Muscle of arm (tissue), 12 donors: ENCODE measurements around the gene CRABP2. TPM values are rescaled to one million over a fixed set of nuclear protein-coding genes. Genes with fewer than 3 reads are reported as not detected.

ENCODE experiments used
- DNase-seq: peaks from one replicate; pipeline ENCODE4 v3.0.0-alpha.2; 2013
- polyA plus RNA-seq, 12 donors: library from polyadenylated mRNA; unstranded; fragments of 120-200 nt; gene quantifications; one replicate each; pipeline ENCODE4 v1.2.1, GENCODE V29; 2013; ENCODE audit not compliant: insufficient read length in 12 of 12

CRABP2 gene
- polyA plus RNA-seq, 12 donors, result 230 to 919 (median 293) TPM

DNA sequence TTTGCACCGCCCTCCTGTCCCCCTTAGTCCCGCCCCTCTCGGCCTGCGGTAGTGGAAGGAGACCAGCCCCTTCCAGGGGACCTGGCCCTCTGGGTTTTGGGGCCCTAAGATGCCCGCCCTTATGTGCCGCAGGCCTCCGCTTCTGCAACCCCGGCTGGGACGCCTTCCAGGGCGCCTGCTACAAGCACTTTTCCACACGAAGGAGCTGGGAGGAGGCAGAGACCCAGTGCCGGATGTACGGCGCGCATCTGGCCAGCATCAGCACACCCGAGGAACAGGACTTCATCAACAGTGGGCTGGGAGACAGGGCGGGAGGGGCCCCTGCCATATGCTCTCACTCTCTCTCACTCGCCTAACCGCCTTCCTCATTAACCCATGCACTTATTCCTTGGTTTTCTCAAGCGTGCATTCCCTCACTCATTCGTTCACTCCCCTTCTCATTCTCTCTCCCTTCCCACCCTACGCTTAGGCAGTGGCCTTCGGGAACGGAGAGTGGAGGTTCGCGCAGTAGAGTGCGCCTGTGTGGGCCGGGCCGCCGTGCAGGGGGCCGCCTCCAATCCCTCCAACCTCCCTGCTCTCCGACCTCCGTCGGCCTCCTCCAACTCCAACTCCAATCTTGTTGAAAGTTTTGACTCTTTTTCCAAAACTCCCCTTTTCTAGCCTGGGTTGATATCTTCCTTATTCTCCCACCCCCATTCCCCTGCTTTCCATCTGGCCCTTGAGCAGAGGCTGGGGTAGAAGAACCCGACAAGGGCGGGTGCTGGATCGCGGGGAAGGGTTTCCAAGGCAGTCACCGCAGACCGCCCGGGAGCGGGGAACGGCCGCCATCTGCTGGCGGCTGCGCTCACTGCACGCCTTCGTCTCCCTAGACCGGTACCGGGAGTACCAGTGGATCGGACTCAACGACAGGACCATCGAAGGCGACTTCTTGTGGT, 48.3 kb downstream of the CRABP2 start:
- DNase-seq, result peak; percentile 77

DNA sequence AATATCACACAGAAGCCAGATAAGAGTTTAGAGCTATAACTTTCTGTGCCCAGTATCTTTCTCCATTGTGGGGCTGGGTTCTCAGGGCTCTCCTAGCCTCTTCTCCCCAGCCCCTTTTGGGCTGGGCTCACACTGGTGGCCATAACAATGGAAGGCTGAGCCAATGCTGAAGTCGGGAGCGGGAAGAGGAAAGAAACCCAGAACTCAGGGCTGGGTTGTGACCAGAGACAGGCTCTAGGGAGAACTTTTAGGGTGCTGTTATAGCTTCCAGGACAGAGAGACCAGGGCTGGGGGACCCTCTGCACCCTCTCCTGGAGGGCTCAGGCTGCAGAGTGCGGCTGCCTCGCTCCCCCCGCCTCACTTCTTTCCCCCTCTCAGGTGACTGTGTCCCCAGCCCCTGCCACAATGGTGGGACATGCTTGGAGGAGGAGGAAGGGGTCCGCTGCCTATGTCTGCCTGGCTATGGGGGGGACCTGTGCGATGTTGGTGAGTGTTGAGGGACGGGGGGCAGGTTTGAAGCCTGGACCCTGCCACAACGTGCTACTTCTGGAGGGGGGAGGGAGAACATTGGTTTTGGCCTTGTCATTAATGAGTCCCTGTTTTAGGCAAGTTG, 49.4 kb downstream of the CRABP2 start:
- no peak for DNase-seq

DNA sequence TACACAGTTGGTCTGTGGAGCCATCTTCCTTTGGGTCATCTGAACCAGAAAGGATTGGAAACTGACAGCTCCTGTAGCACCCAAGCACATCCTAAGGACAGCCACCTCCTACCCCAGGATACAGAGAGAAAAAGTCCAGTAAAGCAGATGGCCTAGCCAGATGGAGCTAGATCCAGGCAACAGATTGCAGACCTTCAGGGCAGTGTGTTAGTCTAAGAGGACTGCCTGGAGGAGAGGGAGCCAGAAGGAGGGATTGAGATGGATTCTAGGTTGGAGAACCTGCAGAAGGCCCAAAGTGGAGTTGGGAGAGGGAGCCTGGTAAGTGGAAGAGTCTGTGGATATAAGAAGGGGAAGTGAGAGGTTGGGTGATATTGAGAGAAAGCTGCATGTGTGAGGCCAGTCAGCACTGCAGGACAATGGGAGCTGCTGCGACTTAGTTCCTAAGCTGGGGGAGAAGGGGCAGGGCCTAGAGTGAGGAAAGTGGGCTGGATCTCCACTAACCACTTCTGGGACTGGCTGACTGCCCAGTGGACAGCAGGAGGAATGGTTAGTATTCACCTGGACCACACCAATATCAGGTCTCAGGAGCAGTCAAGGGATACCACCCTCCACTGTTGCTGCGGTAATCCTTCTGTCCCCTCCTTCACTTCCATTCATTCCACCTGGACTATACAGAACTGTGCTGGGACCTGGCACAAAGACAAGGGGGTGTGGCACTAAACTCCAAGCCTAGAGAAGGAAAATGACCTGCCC, 50.1 kb downstream of the CRABP2 start:
- DNase-seq, result no peak

DNA sequence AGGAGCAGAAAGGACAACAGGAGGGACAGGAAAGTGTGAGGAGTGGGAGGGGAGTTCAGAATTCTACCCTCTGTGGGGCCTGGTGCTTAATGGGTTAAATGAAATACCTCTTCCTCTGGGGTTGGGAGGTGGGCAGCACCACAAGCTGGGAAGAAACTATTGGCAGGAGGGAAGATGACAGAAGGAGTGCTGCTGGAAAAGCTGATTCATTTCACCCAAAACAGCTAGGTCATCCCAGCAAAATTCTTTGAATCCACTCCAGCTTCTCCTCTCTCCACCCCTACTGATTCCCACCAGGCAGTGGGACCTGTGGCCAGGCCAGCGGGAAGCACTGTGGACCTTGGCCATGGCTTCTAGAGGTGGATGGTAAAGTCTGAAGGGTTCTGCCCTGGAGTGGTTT, 50.7 kb downstream of the CRABP2 start:
- DNase-seq, result no peak

DNA sequence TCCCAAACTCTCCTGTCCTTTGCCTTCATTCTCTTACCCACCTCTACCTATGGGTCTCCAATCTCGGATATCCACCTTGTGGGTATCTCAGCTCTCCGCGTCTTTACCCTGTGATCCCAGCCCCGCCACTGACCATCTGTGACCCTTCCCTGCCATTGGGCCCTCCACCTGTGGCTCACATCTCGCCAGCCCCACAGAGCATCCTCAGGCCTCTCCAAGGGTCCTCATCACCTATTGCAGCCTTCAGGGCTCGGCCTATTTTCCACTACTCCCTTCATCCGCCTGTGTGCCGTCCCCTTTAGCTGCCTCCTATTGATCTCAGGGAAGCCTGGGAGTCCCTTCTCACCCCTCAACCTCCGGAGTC, 52.4 kb downstream of the CRABP2 start:
- no peak for DNase-seq

DNA sequence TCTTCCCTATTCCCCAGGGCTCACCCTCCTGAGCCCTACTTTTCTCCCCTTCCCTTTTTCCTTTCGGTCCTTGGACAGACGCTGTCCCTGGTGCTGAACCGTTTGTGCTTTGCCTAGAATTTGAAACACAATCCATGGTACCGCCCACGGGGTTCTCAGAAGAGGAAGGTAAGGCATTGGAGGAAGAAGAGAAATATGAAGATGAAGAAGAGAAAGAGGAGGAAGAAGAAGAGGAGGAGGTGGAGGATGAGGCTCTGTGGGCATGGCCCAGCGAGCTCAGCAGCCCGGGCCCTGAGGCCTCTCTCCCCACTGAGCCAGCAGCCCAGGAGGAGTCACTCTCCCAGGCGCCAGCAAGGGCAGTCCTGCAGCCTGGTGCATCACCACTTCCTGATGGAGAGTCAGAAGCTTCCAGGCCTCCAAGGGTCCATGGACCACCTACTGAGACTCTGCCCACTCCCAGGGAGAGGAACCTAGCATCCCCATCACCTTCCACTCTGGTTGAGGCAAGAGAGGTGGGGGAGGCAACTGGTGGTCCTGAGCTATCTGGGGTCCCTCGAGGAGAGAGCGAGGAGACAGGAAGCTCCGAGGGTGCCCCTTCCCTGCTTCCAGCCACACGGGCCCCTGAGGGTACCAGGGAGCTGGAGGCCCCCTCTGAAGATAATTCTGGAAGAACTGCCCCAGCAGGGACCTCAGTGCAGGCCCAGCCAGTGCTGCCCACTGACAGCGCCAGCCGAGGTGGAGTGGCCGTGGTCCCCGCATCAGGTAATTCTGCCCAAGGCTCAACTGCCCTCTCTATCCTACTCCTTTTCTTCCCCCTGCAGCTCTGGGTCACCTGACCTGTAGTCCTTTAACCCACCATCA, 53.0 kb downstream of the CRABP2 start:
- DNase-seq, result no peak

Other genes with a start within 250 kb of the CRABP2 start
- gene MEF2D, start 204.8 kb downstream of the CRABP2 start, polyA plus RNA-seq, result 10 to 100 TPM in 11 of 12 donors, not detected in 1; 44.4 to 95.3 (median 69.1) TPM
- gene IQGAP3, start 133.0 kb downstream of the CRABP2 start, polyA plus RNA-seq, result 10 to 100 TPM in 1 of 12 donors, 1 to 10 TPM in 10, not detected in 1; 4.6 to 15.7 (median 7.9) TPM
- gene TTC24, start 125.9 kb downstream of the CRABP2 start, polyA plus RNA-seq, result under 1 TPM in 8 of 12 donors, not detected in 4; 0.19 to 0.70 (median 0.29) TPM
- gene NAXE, start 113.8 kb downstream of the CRABP2 start, polyA plus RNA-seq, result 10 to 100 TPM in 11 of 12 donors, not detected in 1; 21.4 to 36.4 (median 26.5) TPM
- gene GPATCH4, start 104.1 kb downstream of the CRABP2 start, polyA plus RNA-seq, result 10 to 100 TPM in 11 of 12 donors, not detected in 1; 25.3 to 39.3 (median 28.2) TPM
- gene HAPLN2, start 86.2 kb downstream of the CRABP2 start, polyA plus RNA-seq, result under 1 TPM in 8 of 12 donors, not detected in 4; 0.22 to 0.94 (median 0.39) TPM
- 10 to 100 TPM in 1 of 12 donors, 1 to 10 TPM in 10, not detected in 1; 1.3 to 14.7 (median 2.4) TPM for gene BCAN, start 63.5 kb downstream of the CRABP2 start, polyA plus RNA-seq
- 1,000 to 10,000 TPM in 1 of 12 donors, 100 to 1,000 TPM in 11; 318 to 1,186 (median 743) TPM for gene NES, start 28.2 kb downstream of the CRABP2 start, polyA plus RNA-seq
- gene METTL25B, start 22.9 kb upstream of the CRABP2 start, polyA plus RNA-seq, result 10 to 100 TPM in 11 of 12 donors, not detected in 1; 16.8 to 26.5 (median 19.0) TPM
- gene ISG20L2, start 23.2 kb upstream of the CRABP2 start, polyA plus RNA-seq, result 10 to 100 TPM in 11 of 12 donors, not detected in 1; 21.7 to 44.6 (median 27.8) TPM
- 10 to 100 TPM in 11 of 12 donors, not detected in 1; 34.7 to 70.4 (median 66.3) TPM for gene MRPL24, start 35.5 kb upstream of the CRABP2 start, polyA plus RNA-seq
- 100 to 1,000 TPM in 11 of 12 donors, not detected in 1; 134 to 205 (median 142) TPM for gene HDGF, start 46.1 kb upstream of the CRABP2 start, polyA plus RNA-seq
- gene PRCC, start 62.0 kb upstream of the CRABP2 start, polyA plus RNA-seq, result 10 to 100 TPM in 11 of 12 donors, not detected in 1; 59.0 to 97.7 (median 65.5) TPM
- 1 to 10 TPM in 1 of 12 donors, under 1 TPM in 9, not detected in 2; 0.26 to 1.4 (median 0.56) TPM for gene SH2D2A, start 111.3 kb upstream of the CRABP2 start, polyA plus RNA-seq
- gene INSRR, start 153.5 kb upstream of the CRABP2 start, polyA plus RNA-seq, result under 1 TPM in 10 of 12 donors, not detected in 2; 0.30 to 0.83 (median 0.40) TPM
- 1 to 10 TPM in 1 of 12 donors, under 1 TPM in 9, not detected in 2; 0.20 to 1.0 (median 0.49) TPM for gene NTRK1, start 155.3 kb upstream of the CRABP2 start, polyA plus RNA-seq
- 10 to 100 TPM in 11 of 12 donors, not detected in 1; 14.7 to 37.8 (median 23.3) TPM for gene PEAR1, start 188.1 kb upstream of the CRABP2 start, polyA plus RNA-seq
- 1 to 10 TPM in 3 of 12 donors, under 1 TPM in 7, not detected in 2; 0.38 to 1.9 (median 0.83) TPM for gene LRRC71, start 215.0 kb upstream of the CRABP2 start, polyA plus RNA-seq